A673 (cell line): ENCODE measurements around the gene CFAP107. TPM values are rescaled to one million over a fixed set of nuclear protein-coding genes. Genes with fewer than 3 reads are reported as not detected.

Experiments
- BruUV-seq: library from RNA; stranded (reverse); fragments of 400-500 nt; replicated peaks from 2 replicates; lab custom pipeline; 2021; lab: Mats Ljungman, UMichigan
- CTCF ChIA-PET: fragments of 300-600 bp; sonication (Branson Sonifier 250); formaldehyde crosslinking; loops from one replicate; lab custom pipeline; 2022; ENCODE audit warnings: antibody characterized with exemption; lab: Charles Lee
- POLR2A ChIA-PET: fragments of 300-600 bp; sonication (Branson Sonifier 250); formaldehyde crosslinking; loops from one replicate; lab custom pipeline; 2022; ENCODE audit warnings: antibody characterized with exemption; ENCODE audit not compliant: low non-redundant PET; lab: Charles Lee
- DNase-seq: peaks from one replicate; pipeline ENCODE4 v3.0.0-alpha.2; 2015; ENCODE audit warnings: low spot score
- H3K27ac ChIP-seq: fragments of 200-600 bp; sonication (generic); 2 replicates; pipeline ENCODE4 v1.5.1; 2016; ENCODE audit warnings: mixed run types, low read depth, mild to moderate bottlenecking, mixed read lengths, antibody characterized with exemption, low read length; ENCODE audit not compliant: poor library complexity, severe bottlenecking
- H3K27me3 ChIP-seq: fragments of 200-600 bp; sonication (generic); replicated peaks from 2 replicates; pipeline ENCODE4 v1.6.1; 2017; ENCODE audit warnings: mixed run types, low read depth, mild to moderate bottlenecking, mixed read lengths, antibody characterized with exemption, low read length; ENCODE audit not compliant: insufficient read depth, poor library complexity
- H3K36me3 ChIP-seq: fragments of 200-600 bp; sonication (generic); 2 replicates; pipeline ENCODE4 v1.6.1; 2016; ENCODE audit warnings: mixed run types, mild to moderate bottlenecking, mixed read lengths, antibody characterized with exemption, low read length; ENCODE audit not compliant: insufficient read depth, poor library complexity, severe bottlenecking
- H3K4me1 ChIP-seq: fragments of 200-600 bp; sonication (generic); 2 replicates; pipeline ENCODE4 v1.6.1; 2017; ENCODE audit warnings: mixed run types, mild to moderate bottlenecking, mixed read lengths, antibody characterized with exemption, low read length; ENCODE audit not compliant: insufficient read depth, poor library complexity, severe bottlenecking
- H3K4me3 ChIP-seq: fragments of 200-600 bp; sonication (generic); 2 replicates; pipeline ENCODE4 v1.5.1; 2016; ENCODE audit warnings: low read depth, mixed run types, mild to moderate bottlenecking, mixed read lengths, low read length; ENCODE audit not compliant: poor library complexity, severe bottlenecking
- H3K9me3 ChIP-seq: fragments of 200-600 bp; sonication (generic); 2 replicates; pipeline ENCODE4 v1.6.1; 2016; ENCODE audit warnings: mixed run types, low read depth, mild to moderate bottlenecking, mixed read lengths, antibody characterized with exemption, low read length; ENCODE audit not compliant: poor library complexity, severe bottlenecking
- CTCF ChIP-seq: fragments of 300-800, 200-600 bp; sonication (generic); conservative IDR thresholded peaks from 2 replicates; pipeline ENCODE4 v1.5.1; 2017; ENCODE audit warnings: low read depth, mild to moderate bottlenecking, antibody characterized with exemption, low read length, moderate library complexity, mixed read lengths
- EZH2 ChIP-seq: fragments of 200-600 bp; sonication (generic); IDR thresholded peaks from 2 replicates; pipeline ENCODE4 v1.6.1; 2017; ENCODE audit warnings: borderline replicate concordance, low read depth, mild to moderate bottlenecking, mixed read lengths, antibody characterized with exemption, low read length; ENCODE audit not compliant: poor library complexity, severe bottlenecking
- intact Hi-C: fragments of 100-400 bp; cut with micrococcal nuclease; formaldehyde crosslinking; loops from one replicate; pipeline ENCODE4 v1.10.0; 2022; ENCODE audit not compliant: unreplicated experiment
- total RNA-seq: library from RNA; stranded (reverse); gene quantifications from 2 replicates; pipeline ENCODE4 v1.2.3, GENCODE V29; 2021

CFAP107 gene
- total RNA-seq, 1 experiment from 2014 or later = not detected

- peaks cover 5% of the 10 kb centered on the region for H3K27me3 ChIP-seq
- no peaks in the 10 kb centered on the region for H3K36me3 ChIP-seq
- no peak overlapping the region for H3K4me3 ChIP-seq
- H3K9me3 ChIP-seq = no peaks in the 10 kb centered on the region
- no peak for DNase-seq
- no peaks in the 10 kb centered on the region for H3K4me1 ChIP-seq
- no peak overlapping the region for H3K27ac ChIP-seq
- intact Hi-C loops = no loop called here
- CTCF ChIA-PET = no interaction called here
- POLR2A ChIA-PET = interaction anchor here (0.6 kb wide), 1 partner anchor 17 kb away, joined by 9 read pairs; no protein-coding TSS in a partner anchor
- no peak for TF ChIP-seq EZH2
- no peak for TF ChIP-seq CTCF
- BruUV-seq = no TSS peak
Measured at GRCh38 chr1:12769976-12770505, 24.0 kb downstream of the CFAP107 start.

GRCh38 chr1:12770620-12771019 lies 24.6 kb downstream of the CFAP107 start:
- DNase-seq = no peak
- POLR2A ChIA-PET = interaction anchor here (0.6 kb wide), 1 partner anchor 17 kb away, joined by 9 read pairs; no protein-coding TSS in a partner anchor
- H3K4me1 ChIP-seq = no peaks in the 10 kb centered on the region
- no peaks in the 10 kb centered on the region for H3K36me3 ChIP-seq
- H3K9me3 ChIP-seq = no peaks in the 10 kb centered on the region
- TF ChIP-seq EZH2 = no peak
- TF ChIP-seq CTCF = no peak
- intact Hi-C loops = no loop called here
- CTCF ChIA-PET = no interaction called here
- no peak overlapping the region for H3K4me3 ChIP-seq
- peaks cover 5% of the 10 kb centered on the region for H3K27me3 ChIP-seq
- no peak overlapping the region for H3K27ac ChIP-seq
- BruUV-seq = no TSS peak

GRCh38 chr1:12771186-12771585 lies 25.2 kb downstream of the CFAP107 start:
- CTCF ChIA-PET = no interaction called here
- POLR2A ChIA-PET = no interaction called here
- BruUV-seq = no TSS peak

More at GRCh38 chr1:12771186-12771585, 25.2 kb downstream of the CFAP107 start:
- TF ChIP-seq EZH2 (no peak), CTCF (no peak)
- intact Hi-C loops = no loop called here
- Histone ChIP-seq H3K9me3 (no peaks in the 10 kb centered on the region), H3K27ac (no peak overlapping the region), H3K36me3 (no peaks in the 10 kb centered on the region), H3K27me3 (peaks cover 5% of the 10 kb centered on the region), H3K4me1 (no peaks in the 10 kb centered on the region), H3K4me3 (no peak overlapping the region)
- DNase-seq = no peak
